ENCODE results near the gene EMID1.

- no peak for TF ChIP-seq CTCF (IDR thresholded peaks at IDR 0.05 in 8 of 11, conservative IDR thresholded peaks at IDR 0.05 in 3 of 11)
- no peak for TF ChIP-seq POLR2A (IDR thresholded peaks at IDR 0.05)
Measured at GRCh38 chr22:29172216-29172615, 33.5 kb upstream of the EMID1 start.

Measured in spleen (tissue), 7 donors.